Stimulated activated CD8-positive, alpha-beta memory T cell treated with anti-CD3 and anti-CD28 coated beads, Interleukin-7, amount 100 ng/mL, for 24 hours (primary cell): ENCODE results near the gene KRT14.
"Not testable (repeated sequence)": the region's sequence is repeated elsewhere in the genome, so short reads cannot be mapped to it uniquely, and the experiment has no call there.

Experiments used
- DNase-seq: peaks from one replicate; pipeline ENCODE4 v3.0.0-alpha.2; 2020; ENCODE audit warnings: low read depth

Gene KRT14

GRCh38 chr17:41602524-41602923, 15.8 kb upstream of the KRT14 start:
- DNase-seq = no peak

- DNase-seq = no peak
These were observed 13.6 kb upstream of the KRT14 start for GRCh38 chr17:41600318-41600717.

- no peak for DNase-seq
These were observed 13.0 kb upstream of the KRT14 start for GRCh38 chr17:41599680-41600079.

- no peak for DNase-seq
These were observed 8.9 kb upstream of the KRT14 start for GRCh38 chr17:41595585-41595984.

GRCh38 chr17:41594363-41594915, 7.7 kb upstream of the KRT14 start:
- DNase-seq = no peak

- DNase-seq = no peak
These were observed 6.7 kb upstream of the KRT14 start for GRCh38 chr17:41593306-41593981.

- DNase-seq = no peak
These were observed 6.1 kb upstream of the KRT14 start for GRCh38 chr17:41592601-41593305.

- DNase-seq = no peak
These were observed 2.6 kb upstream of the KRT14 start for GRCh38 chr17:41589301-41589700.

GRCh38 chr17:41588126-41588810, 1.6 kb upstream of the KRT14 start:
- DNase-seq = no peak

- DNase-seq = no peak
These were observed 1.2 kb downstream of the KRT14 start for GRCh38 chr17:41585301-41586056.

- DNase-seq = not testable (repeated sequence)
These were observed 2.3 kb downstream of the KRT14 start for GRCh38 chr17:41584331-41584927.

GRCh38 chr17:41583137-41584127, 3.3 kb downstream of the KRT14 start:
- DNase-seq = no peak

- not testable (repeated sequence) for DNase-seq
These were observed 4.4 kb downstream of the KRT14 start for GRCh38 chr17:41582061-41582968.

- DNase-seq = no peak
These were observed 5.2 kb downstream of the KRT14 start for GRCh38 chr17:41581366-41582060.

GRCh38 chr17:41580687-41581365, 5.9 kb downstream of the KRT14 start:
- DNase-seq = no peak

- no peak for DNase-seq
These were observed 6.5 kb downstream of the KRT14 start for GRCh38 chr17:41580244-41580575.

GRCh38 chr17:41579484-41580243, 7.0 kb downstream of the KRT14 start:
- DNase-seq = peak; percentile 51

GRCh38 chr17:41578971-41579370, 7.7 kb downstream of the KRT14 start:
- DNase-seq = no peak
